ENCODE results near the gene AGO3. TPM values are rescaled to one million over a fixed set of nuclear protein-coding genes. Genes with fewer than 3 reads are reported as not detected.
A peak's percentile ranks its signal among the peaks of the same experiment; 100 is the strongest.

Gene AGO3
- total RNA-seq, 2 experiments from 2014 or later = 31.3 to 34.5 TPM

- Histone ChIP-seq H3K27ac (ENCODE audit: low read depth in 1 of 2, low read length in 2 of 2) (no peak overlapping the region), H3K9me3 (ENCODE audit: control insufficient read depth in 1 of 2, insufficient read depth in 1 of 2, low read length in 2 of 2) (peaks cover 0 to 4% of the 10 kb centered on the region in 2 experiments), H3K4me3 (ENCODE audit: low read length) (no peak overlapping the region), H3K27me3 (ENCODE audit: control insufficient read depth in 1 of 2, insufficient read depth in 2 of 2, low read length in 2 of 2) (peaks cover 0 to 3% of the 10 kb centered on the region in 2 experiments), H3K36me3 (ENCODE audit: insufficient read depth, low read length) (peaks cover 50% of the 10 kb centered on the region), H3K4me1 (ENCODE audit: insufficient read depth, low read length) (peaks cover 46% of the 10 kb centered on the region)
- H3K36me3 Mint-ChIP-seq (ENCODE audit: low read depth) = peaks cover 51% of the 10 kb centered on the region
- CTCF ChIA-PET = no interaction called here
- DNase-seq (peak in 1 of 14 experiments; percentile 17), ATAC-seq (ENCODE audit: poor library complexity) (no peak)
- peaks cover 5% of the 10 kb centered on the region for H3K27me3 Mint-ChIP-seq
- intact Hi-C loops (cut with DNase I, micrococcal nuclease) = loop anchor here in 1 of 2 experiments (10.0 kb wide), 1 partner anchor 1344 kb away; no protein-coding TSS in a partner anchor
- no peak for TF ChIP-seq CTCF (IDR thresholded peaks at IDR 0.05)
- H3K4me1 Mint-ChIP-seq (ENCODE audit: low read depth) = peaks cover 23% of the 10 kb centered on the region
- no peaks in the 10 kb centered on the region for H3K9me3 Mint-ChIP-seq
- H3K4me3 Mint-ChIP-seq = no peak overlapping the region
- peak overlapping the region; percentile 37 for H3K27ac Mint-ChIP-seq
- POLR2A ChIA-PET = interaction anchor here (1.3 kb wide), 1 partner anchor 133 kb away, joined by 6 read pairs; the partner anchor contains the start of gene THRAP3
These were observed 160.2 kb downstream of the AGO3 start for GRCh38 chr1:36091141-36091540.

- peaks cover 53% of the 10 kb centered on the region for H3K36me3 ChIP-seq (ENCODE audit: insufficient read depth, low read length)
- peak overlapping the region; percentile 37 for H3K27ac Mint-ChIP-seq
- no peaks in the 10 kb centered on the region for H3K9me3 ChIP-seq (ENCODE audit: control insufficient read depth in 1 of 2, insufficient read depth in 1 of 2, low read length in 2 of 2)
- no peaks in the 10 kb centered on the region for H3K27me3 ChIP-seq (ENCODE audit: control insufficient read depth in 1 of 2, insufficient read depth in 2 of 2, low read length in 2 of 2)
- H3K27ac ChIP-seq (ENCODE audit: low read depth in 1 of 2, low read length in 2 of 2) = no peak overlapping the region
- H3K9me3 Mint-ChIP-seq = no peaks in the 10 kb centered on the region
- CTCF ChIA-PET = no interaction called here
- peak overlapping the region; percentile 59 for H3K4me3 Mint-ChIP-seq
- ATAC-seq (ENCODE audit: poor library complexity) (no peak), DNase-seq (peak in 1 of 14 experiments; percentile 25)
- intact Hi-C loops (cut with DNase I, micrococcal nuclease) = loop anchor here in 1 of 2 experiments (10.0 kb wide), 1 partner anchor 1343 kb away; no protein-coding TSS in a partner anchor
- POLR2A ChIA-PET = no interaction called here
- peaks cover 23% of the 10 kb centered on the region for H3K4me1 Mint-ChIP-seq (ENCODE audit: low read depth)
- TF ChIP-seq CTCF (IDR thresholded peaks at IDR 0.05) = no peak
- H3K27me3 Mint-ChIP-seq = no peaks in the 10 kb centered on the region
- peaks cover 55% of the 10 kb centered on the region for H3K36me3 Mint-ChIP-seq (ENCODE audit: low read depth)
- no peak overlapping the region for H3K4me3 ChIP-seq (ENCODE audit: low read length)
- peaks cover 46% of the 10 kb centered on the region for H3K4me1 ChIP-seq (ENCODE audit: insufficient read depth, low read length)
These were observed 160.8 kb downstream of the AGO3 start for GRCh38 chr1:36091698-36092097.

- intact Hi-C loops (cut with DNase I, micrococcal nuclease) = loop anchor here in 1 of 2 experiments (10.0 kb wide), 1 partner anchor 1343 kb away; no protein-coding TSS in a partner anchor
- POLR2A ChIA-PET = no interaction called here
- Histone ChIP-seq H3K27ac (ENCODE audit: low read depth in 1 of 2, low read length in 2 of 2) (no peak overlapping the region), H3K4me1 (ENCODE audit: insufficient read depth, low read length) (peaks cover 46% of the 10 kb centered on the region), H3K27me3 (ENCODE audit: control insufficient read depth in 1 of 2, insufficient read depth in 2 of 2, low read length in 2 of 2) (no peaks in the 10 kb centered on the region), H3K36me3 (ENCODE audit: insufficient read depth, low read length) (peaks cover 53% of the 10 kb centered on the region), H3K4me3 (ENCODE audit: low read length) (no peak overlapping the region), H3K9me3 (ENCODE audit: control insufficient read depth in 1 of 2, insufficient read depth in 1 of 2, low read length in 2 of 2) (no peaks in the 10 kb centered on the region)
- ATAC-seq (ENCODE audit: poor library complexity) (no peak), DNase-seq (peak in 1 of 14 experiments; percentile 14)
- CTCF ChIA-PET = no interaction called here
- no peak for TF ChIP-seq CTCF (IDR thresholded peaks at IDR 0.05)
- H3K36me3 Mint-ChIP-seq (ENCODE audit: low read depth) = peaks cover 57% of the 10 kb centered on the region
- no peaks in the 10 kb centered on the region for H3K9me3 Mint-ChIP-seq
- H3K27ac Mint-ChIP-seq = no peak overlapping the region
- H3K4me1 Mint-ChIP-seq (ENCODE audit: low read depth) = peaks cover 23% of the 10 kb centered on the region
- no peaks in the 10 kb centered on the region for H3K27me3 Mint-ChIP-seq
- H3K4me3 Mint-ChIP-seq = peak overlapping the region; percentile 30
These were observed 161.4 kb downstream of the AGO3 start for GRCh38 chr1:36092166-36092797.

Measured in CD4-positive, alpha-beta T cell (primary cell).